GM19372 (cell line): ENCODE measurements around the gene HIRA.

Experiments used
- ATAC-seq: cut with Tn5 transposase; IDR thresholded peaks from one replicate; pipeline ENCODE4 v1.9.1; 2021; ENCODE audit warnings: mild to moderate bottlenecking, low read depth, moderate library complexity; ENCODE audit not compliant: unreplicated experiment

The HIRA gene

DNA sequence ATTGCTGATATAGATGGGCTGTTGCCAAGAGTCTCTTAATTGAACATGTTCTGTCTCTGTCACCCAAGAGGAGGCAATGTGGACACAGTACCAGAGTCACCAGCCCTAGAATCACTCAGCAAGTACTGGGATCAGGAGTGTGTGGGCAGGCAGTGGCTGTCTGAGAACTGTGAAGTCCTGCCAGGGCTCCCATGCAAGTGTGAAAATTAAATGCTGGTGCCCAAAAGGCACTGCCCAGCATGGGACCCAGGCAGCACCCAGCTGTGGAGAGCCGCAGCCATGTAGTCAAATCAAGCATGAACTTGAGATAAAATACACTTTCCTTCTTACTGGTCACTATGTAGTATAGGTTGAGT is 19.9 kb downstream of the HIRA start:
- no peak for ATAC-seq

DNA sequence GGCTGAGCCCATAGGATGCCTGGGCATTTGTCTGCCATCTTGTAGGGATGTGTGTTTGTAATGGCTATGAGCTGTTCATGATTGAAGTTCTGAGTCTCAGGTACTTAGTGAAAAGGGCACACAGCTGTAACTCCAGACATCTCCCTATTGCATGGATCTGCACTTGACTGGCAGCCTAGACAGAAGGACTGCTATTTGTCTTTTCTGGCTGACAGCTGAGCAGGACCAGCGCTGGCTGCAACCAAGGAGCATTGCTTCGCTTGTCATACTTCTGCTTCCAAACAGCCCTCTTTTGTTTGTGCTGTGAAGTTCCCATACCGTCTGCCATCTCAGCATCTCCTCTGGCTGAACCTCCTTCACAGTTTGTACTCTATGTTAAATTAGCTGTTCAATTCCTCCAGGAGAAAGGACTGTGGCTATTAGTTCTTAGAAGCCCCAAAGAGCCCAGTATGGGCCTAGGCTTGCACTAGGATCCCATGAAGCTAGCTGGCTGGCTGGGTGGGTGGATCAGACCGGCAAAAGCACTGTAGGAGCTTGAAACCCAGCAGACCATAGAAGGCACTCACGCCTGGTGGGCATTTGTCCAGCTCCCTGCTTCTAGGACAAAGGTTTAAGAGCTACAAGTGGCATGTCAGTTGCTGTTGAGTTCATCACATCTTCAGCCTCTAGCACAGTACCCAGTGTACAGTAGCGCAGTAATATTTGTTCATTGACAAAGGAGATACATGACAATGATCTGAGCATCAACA is 20.4 kb downstream of the HIRA start:
- no peak for ATAC-seq

DNA sequence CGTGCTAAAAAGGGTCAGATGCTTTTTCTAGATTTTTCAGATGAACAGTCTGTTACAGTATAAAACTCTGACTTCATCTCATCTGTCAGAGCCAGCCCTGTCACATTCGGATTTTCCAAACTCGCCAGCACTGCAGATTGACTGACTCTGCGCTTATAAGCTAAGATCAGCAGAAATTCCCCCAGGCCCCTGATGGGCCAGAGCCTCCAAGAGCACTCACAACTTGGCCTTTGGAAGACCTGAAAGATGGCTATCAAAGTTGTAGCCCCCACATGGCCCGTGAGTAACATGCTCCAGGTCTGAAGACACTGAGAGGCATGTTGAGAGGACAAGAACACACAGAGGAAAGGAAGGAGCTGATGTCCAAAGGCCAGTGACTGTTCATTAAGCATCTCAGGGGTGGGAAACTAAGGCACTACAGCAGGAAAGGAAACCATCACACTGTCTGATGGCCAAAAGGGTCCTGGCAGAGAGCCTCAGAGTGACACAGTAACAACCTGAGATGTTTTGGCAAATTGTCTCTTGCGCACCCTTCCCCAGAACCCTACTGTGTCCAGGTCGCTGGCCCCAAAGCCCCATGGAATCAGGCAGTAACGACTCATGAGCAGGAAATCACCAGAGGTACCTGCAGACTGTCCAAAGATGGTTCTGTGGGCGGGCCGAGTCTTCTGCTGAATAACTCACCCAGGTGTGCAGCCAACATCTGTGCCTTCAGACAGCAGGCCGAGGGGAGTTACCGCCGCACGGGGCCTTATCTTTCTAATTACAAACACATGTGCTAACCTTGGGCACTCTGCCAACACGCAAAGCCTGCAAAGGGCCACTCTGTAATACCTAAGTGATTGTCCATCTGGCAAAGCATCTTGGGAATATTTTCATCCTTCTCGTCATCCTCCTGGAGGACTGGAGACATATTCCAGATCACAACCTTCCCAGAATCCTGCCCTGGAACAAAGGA is 23.6 kb downstream of the HIRA start:
- no peak for ATAC-seq

DNA sequence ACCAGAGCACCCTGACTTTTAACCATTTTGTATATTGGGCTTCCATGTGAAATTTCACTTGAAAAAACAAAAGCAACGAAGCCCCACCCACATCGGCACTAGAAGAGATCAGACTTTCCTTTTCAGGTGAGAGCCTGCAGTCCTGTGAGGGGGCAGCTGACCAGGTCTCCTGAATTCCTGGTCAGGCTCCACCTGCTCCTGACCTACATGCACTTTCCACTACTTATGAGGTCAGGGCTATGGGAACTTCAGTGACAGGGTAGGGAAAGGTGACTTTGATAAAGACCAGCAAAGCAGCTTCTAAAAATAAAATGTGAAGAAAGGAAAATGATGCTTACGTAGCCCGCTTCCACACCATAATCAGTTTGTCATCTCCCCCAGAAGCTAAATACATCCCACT is 24.7 kb downstream of the HIRA start:
- ATAC-seq, result no peak

DNA sequence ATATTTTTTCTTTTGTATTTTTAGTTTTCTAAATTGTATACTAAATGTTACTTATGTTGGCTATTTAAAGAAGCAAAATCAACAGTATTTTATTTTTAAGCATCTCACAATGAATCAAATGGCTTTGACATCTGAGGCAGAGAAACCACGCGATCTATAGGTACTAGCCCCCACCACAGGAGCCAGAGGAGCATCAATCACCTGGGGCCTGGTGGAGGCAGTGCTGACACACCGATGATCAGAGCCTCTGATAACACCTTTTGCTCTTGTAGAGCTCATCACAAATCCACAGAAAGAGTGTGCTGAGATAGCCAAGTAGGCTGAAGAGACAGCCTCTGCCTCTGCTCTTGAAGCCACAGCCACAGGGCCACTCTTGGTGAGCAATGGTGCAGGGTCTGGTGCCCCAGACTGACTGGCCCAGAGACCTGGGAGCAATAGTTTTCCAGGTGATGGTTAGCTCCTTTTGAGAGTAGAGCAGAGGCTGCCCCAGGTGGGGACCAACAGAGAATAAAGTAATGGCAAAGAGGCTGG is 25.2 kb downstream of the HIRA start:
- no peak for ATAC-seq

DNA sequence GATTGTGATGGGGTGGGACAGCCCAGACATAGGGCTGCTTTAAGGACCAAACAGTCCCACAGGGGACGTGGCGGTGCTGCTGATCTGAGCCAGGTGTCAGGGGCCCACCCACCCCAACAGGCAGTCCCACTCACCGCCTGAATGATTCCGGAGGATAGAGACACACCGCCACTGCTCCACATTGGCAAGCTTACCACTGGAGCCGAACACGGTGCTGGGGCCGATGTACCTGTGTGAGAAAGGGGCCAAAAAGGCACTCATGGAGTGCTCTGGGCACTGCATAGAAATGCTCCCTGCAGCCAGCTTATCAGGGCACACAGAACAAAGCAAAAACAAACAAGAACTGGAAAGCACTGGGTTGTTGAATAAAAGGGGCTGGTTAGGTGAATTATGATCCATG is 25.9 kb downstream of the HIRA start:
- no peak for ATAC-seq

DNA sequence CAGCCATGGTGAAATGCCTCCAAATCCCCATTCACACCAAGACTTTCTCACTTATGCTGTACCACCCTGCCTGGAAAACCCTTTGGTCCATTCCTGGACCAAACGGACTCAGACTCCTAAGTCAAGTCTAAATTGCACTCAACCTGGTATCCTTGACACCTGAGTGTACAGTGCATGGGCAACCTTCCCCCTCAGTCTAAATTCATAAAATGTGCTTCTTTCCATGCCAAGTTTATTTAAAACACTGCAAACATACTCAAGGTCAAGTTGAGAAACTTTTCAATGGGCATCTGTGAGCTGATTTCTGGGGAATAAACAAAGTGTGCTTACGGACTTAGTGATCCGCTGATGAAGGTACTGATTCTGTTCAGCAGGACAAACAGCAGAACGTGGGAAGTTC is 26.4 kb downstream of the HIRA start:
- no peak for ATAC-seq

DNA sequence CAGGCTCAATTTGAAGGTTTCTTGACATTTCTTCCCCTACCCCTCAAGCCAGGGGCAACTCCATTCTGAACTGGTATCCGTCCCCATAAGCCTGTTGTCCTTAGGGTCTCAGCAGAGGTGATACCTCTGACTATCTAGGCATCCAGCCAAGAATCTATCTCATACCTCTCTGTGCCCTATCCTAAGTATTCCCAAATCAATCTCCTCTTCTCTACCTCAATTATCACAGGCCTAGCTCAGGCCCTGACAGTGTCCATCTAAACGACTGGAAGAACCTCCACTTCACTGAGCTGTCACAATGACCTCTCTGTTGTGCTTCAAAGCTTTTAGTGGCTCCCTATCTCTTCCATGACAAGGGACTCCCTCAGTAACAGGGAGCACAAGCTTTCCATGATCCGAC is 26.9 kb downstream of the HIRA start:
- ATAC-seq, result no peak

DNA sequence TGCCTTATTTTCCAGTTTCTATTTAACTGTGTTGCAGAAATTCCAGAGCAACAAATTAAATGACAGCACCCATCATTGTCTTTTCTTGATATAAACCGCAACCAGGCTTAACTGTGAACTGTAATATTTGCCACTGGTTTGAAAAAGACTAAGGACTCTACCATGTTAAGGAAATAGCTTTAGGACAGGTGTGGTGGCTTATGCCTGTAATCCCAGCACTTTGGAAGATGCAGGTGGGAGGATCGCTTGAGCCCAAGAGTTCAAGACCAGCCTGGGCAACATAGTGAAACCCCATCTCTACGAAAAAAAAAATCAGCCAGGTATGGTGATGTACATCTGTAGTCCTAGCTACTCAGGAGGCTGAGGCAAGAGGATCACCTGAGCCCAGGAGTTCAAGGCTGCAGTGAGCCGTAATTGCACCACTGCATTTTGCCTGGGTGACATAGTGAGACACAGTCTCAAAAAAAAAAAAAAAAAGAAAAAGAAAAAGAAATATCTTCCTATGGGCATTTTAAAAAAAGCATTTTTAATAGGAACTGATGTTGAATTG is 28.8 kb downstream of the HIRA start:
- ATAC-seq, result no peak

DNA sequence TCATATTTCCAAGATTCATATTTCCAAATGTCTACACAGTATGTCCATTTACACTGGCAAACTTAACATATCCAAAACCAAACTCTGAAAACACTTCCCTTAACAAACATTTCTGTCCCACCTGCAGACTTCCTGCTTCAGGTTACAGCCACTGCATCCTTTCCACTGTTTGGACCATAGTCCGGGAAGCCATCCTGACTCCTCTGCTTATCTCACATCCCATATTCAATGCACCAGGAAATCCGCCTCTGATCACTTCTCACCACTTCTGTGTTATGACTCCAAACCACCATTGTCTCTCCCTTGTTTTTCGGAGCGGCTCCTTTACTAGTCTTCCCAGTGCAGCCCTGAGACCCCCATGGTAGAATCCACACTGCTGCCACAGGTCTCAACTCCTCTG is 30.1 kb downstream of the HIRA start:
- no peak for ATAC-seq

DNA sequence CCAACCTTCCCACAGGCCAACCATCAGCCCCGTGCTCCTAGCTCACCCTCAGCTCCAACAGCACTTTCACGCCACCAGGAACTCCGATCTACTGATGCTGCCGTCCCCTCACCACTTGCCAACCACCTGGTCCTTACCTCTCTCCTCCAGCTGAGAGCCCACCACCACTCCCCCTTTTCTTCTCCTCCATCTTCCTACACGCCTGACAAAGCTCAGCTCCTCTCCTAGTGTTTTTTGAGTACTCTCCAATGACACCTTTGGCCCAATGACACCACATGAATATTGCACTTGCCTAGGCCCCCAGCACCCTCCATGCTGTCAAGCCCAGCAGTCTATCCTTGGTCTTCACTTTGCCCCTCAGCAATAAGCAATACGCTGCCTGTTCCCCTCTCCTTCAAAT is 30.7 kb downstream of the HIRA start:
- ATAC-seq, result no peak

DNA sequence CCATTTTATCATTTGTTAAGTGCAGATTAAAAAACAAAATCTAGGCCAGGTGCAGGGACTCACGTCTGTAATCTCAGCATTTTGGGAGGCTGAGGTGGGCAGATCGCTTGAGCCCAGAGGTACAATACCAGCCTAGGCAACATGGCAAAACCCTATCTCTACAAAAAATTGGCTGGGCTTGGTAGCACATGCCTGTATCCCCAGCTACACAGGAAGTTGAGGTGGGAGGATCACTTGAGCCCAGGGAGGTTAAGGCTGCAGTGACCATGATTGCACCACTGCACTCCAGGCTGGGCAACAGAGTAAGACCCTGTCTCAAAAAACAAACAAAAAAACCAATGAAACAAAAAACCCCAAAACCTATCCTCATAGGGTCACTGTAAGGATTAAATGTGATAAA is 32.9 kb downstream of the HIRA start:
- no peak for ATAC-seq

DNA sequence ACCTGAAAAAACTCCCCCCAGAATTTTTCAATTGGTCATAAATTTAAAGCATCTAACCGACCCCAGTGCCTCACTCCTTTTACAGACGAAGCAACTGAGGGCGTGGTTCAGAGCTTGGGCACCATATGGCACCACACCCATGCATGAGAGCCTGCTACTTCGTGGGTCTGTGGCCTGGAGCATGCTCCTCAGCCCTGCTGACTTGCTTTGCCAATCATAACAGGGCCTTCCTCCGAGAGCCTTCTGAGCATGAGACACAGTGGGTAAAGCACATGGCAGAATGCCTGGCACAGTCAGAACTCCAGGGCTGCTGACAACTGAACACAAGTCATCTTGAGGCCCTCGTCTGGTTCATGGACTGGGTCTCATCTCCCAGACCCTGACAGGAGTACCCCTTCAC is 33.3 kb downstream of the HIRA start:
- no peak for ATAC-seq

DNA sequence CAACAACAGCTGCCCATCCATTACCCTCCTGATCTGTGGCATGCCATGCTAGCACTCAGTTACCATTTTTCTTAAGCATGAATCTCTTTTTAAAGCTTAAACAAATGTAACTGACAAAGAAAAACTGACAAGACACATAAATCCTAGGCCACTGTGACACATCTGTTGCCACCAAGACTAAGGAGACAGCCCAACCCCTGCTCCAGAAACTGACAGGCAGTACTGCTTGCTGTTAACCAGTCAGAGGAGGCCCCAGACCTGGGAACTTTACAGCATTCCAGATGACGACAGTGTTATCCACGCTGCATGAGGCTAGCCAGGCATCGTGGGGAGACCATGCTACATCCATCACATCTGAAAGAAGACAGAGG is 33.8 kb downstream of the HIRA start:
- ATAC-seq, result no peak

DNA sequence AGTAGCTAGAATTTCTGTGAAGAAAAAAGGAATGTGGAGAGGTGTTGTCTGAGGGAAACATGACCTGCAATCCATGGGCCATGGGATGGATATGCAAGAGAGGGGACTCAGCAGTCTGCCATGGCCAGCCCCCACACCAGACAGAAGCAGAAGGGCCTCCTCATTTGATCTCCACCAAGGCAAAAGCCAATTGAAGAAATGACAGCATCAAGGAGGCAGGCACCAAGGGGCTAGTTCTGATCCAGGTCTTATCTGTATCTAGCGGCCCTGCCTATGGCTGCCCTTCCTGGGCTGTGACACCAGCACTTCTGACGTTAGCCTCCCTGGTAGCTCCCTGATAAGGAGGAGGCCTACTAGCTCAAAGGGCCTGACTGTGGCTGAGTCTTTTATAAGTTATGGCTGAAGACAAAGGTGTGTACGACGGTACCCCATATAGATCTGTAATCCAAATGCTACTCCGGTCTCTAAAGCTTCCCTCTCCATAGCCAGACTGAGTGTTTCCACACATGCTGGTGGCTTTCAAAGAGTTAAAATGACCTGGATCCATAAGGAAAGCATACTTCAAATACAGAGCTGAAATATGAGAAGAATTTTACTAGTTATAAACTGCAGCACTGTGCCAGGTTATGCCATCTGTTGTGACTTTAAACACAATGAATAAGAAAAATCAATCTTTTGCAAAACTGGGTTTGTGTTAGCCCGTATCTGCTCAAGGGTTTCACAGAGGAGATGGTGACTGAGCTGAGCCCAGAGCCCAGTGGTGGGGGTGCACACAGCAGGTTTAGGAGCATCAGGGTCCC is 34.4 kb downstream of the HIRA start:
- no peak for ATAC-seq

DNA sequence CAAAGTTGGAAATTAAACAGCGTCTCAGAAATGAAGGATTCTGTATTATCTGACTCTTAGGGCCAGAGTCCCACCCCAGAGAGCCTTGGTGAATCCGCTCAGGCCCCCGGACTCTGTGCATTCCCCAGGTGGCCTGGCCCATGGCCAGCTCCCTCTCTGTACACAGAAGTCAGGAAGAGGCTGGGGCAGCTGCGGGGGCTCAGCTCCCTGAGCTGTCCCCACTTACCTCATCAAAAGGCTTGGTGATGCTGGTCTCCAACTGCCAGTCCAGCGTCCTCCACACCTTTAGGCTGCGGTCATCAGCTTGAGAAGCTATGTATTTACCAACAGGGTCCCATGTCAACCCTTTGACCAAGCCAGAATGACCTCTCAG is 35.0 kb downstream of the HIRA start:
- ATAC-seq, result no peak

DNA sequence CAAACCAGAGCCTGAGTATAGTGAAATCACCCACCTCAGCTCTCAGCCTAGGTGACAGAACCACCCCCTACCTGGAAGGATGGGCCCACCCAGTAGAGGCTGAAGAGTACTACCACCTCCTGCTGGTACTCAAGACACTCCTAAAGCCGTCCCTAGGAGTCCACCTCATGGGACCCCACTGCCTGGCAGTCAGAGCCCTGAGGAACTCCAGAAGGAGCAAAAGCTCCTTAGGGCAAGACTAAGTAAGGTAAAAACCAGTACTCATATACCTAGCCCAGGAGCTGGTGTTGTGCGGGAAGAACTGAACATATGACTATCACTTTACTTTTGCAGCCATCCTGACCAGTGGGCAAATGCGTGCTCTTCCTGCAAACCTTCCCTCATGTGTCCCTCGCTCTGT is 36.3 kb downstream of the HIRA start:
- ATAC-seq, result no peak

DNA sequence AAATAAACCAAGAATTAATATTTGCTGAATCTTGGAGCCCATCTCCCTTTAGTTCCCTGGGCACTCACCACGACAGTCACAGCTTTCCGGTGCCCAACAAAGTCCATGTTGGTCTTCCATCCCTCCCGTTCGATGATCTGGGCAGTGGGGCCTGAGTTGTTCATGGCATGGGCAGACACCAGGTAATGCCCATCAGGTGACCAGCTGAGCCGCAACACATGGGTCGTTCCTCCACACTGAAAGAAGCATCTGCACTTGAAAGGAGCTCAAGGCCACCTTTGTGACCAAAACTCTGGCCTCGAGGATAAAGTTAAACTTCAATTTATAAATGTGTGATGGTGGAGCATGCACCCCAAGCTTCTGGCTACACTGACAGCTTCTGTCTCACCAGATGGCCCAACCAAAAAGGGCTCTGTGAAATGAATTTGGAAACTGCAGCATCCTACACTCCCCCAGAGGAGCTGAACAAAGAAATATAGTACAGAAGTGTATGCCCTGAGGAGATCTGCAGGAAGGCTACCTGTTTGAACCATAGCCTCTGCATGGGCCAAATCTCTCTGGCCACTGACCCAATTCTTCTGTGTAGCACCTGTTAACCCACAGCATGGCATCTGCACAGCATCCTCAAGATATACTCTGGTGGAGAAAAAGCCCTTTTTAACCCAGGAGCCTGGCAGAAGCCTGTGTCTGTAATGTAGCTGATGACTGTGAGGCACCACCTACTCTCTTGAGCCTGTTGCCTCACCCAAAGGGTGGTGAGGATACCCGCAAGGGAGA is 37.1 kb downstream of the HIRA start:
- ATAC-seq, result no peak

DNA sequence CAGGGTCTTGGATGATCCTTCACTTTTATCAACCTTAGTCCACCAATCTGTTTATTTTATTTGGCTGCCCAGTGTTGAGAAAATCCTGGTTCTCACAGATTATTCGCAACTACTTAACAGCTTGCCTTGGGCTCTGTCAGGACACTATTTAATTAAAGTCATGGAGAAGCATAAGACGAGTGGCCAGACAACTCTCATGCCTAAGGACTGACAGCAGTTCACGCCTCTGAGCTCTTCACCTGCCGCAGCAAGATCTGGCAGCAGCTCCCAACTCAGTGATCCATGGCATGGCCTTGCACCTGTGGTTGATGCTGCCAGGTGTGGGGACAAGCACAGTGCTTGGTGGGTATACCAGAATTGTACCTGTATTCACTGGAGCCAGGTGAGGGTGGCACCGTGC is 37.8 kb downstream of the HIRA start:
- no peak for ATAC-seq

DNA sequence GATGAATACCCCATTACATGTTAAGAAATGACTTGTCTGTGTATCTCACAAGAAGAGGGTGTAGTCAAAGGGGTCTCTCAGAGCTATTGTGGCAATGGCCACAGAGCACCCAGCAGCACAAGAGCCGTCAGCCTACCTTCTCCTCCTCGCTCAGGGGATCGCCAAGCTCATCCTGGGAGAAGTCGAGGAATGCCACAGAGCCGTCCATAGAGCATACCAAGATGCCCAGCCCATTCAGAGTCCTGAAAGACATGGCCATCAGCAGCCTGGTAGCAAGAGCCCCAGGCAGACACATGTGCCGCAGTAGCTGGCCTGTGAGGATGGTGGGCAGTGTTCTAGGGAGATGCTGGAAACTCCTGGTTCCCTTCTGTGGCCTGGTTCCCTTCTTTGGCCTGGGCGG is 44.0 kb downstream of the HIRA start:
- no peak for ATAC-seq
